AG04450 (cell line): ENCODE results near the gene C1orf21. TPM values are rescaled to one million over a fixed set of nuclear protein-coding genes. Genes with fewer than 3 reads are reported as not detected.

Experiments
- CTCF ChIA-PET: fragments of 300-600, 350-600 bp; formaldehyde crosslinking; extraction: SDS; loops from one replicate; lab custom pipeline; 2022; ENCODE audit warnings: antibody characterized with exemption, inconsistent platforms; lab: Charles Lee
- POLR2A ChIA-PET: fragments of 350-600 bp; formaldehyde crosslinking; extraction: SDS; loops from one replicate; lab custom pipeline; 2021; ENCODE audit warnings: antibody characterized with exemption, inconsistent platforms; lab: Yijun Ruan, JAX
- DNase-seq: peaks from one replicate; pipeline ENCODE4 v3.0.0-alpha.2; 2011; ENCODE audit warnings: low read depth, low spot score
- H3K27ac ChIP-seq: one replicate; pipeline ENCODE4 v1.5.1; 2012; ENCODE audit warnings: low read depth, low read length, control low read depth
- H3K27me3 ChIP-seq: one replicate; pipeline ENCODE4 v1.6.0; 2012; ENCODE audit warnings: low read length; ENCODE audit not compliant: control insufficient read depth, insufficient read depth
- H3K4me3 ChIP-seq: 2 replicates; pipeline ENCODE4 v1.5.1; 2011; ENCODE audit warnings: mild to moderate bottlenecking, low read depth, low read length, control low read depth
- H3K9me3 ChIP-seq: 2 replicates; pipeline ENCODE4 v1.5.1; 2012; ENCODE audit warnings: low read length; ENCODE audit not compliant: control insufficient read depth, insufficient read depth
- CTCF ChIP-seq: IDR thresholded peaks from 2 replicates; pipeline ENCODE4 v1.5.1; 2011; ENCODE audit warnings: low read depth, low read length, control low read depth, inconsistent platforms
- polyA plus RNA-seq: library from polyadenylated mRNA; depleted of rRNA; stranded (reverse); fragments of >200 nt; gene quantifications from 2 replicates; pipeline ENCODE4 v1.2.3, GENCODE V29; 2011

The C1orf21 gene
- polyA plus RNA-seq, 1 experiment: 29.5 TPM

GRCh38 chr1:184362876-184363275, 24.0 kb upstream of the C1orf21 start:
- Histone ChIP-seq H3K27me3 (peaks cover 8% of the 10 kb centered on the region), H3K27ac (no peak overlapping the region), H3K9me3 (no peaks in the 10 kb centered on the region; the same call in 1 of the 2 replicates), H3K4me3 (no peak overlapping the region)
- no peak for DNase-seq
- ChIA-PET CTCF (no interaction called here), POLR2A (interaction anchor here (0.6 to 1.2 kb wide), 3 partner anchors 24 to 153 kb away, joined by 3 to 4 read pairs (median 4); partner anchors contain the start of gene C1orf21)
- TF ChIP-seq CTCF: no peak

- Histone ChIP-seq H3K9me3 (no peaks in the 10 kb centered on the region; the same call in 1 of the 2 replicates), H3K27ac (no peak overlapping the region), H3K4me3 (no peak overlapping the region), H3K27me3 (peaks cover 8% of the 10 kb centered on the region)
- ChIA-PET CTCF (no interaction called here), POLR2A (no interaction called here)
- no peak for TF ChIP-seq CTCF
- DNase-seq: no peak
Observed at GRCh38 chr1:184365699-184366098, 21.1 kb upstream of the C1orf21 start.

- no peak for DNase-seq
- POLR2A ChIA-PET: no interaction called here
Observed at GRCh38 chr1:184366997-184367396, 19.8 kb upstream of the C1orf21 start.

GRCh38 chr1:184367427-184368038, 19.3 kb upstream of the C1orf21 start:
- TF ChIP-seq CTCF: no peak
- ChIA-PET POLR2A (no interaction called here), CTCF (interaction anchor here (0.5 kb wide), 1 partner anchor 31 kb away, joined by 3 read pairs; no protein-coding TSS in a partner anchor)
- Histone ChIP-seq H3K27ac (no peak overlapping the region), H3K4me3 (no peak overlapping the region), H3K27me3 (peaks cover 4% of the 10 kb centered on the region), H3K9me3 (no peaks in the 10 kb centered on the region; the same call in 1 of the 2 replicates)
- no peak for DNase-seq

More at GRCh38 chr1:184366997-184367396, 19.8 kb upstream of the C1orf21 start:
- Histone ChIP-seq H3K9me3 (no peaks in the 10 kb centered on the region; the same call in 1 of the 2 replicates), H3K4me3 (no peak overlapping the region), H3K27me3 (peaks cover 4% of the 10 kb centered on the region), H3K27ac (no peak overlapping the region)
- CTCF ChIA-PET: no interaction called here
- TF ChIP-seq CTCF: no peak

GRCh38 chr1:184368354-184368753, 18.5 kb upstream of the C1orf21 start:
- no peak for DNase-seq
- H3K9me3 ChIP-seq: no peaks in the 10 kb centered on the region; the same call in 1 of the 2 replicates
- CTCF ChIA-PET: no interaction called here
- no peak overlapping the region for H3K27ac ChIP-seq
- TF ChIP-seq CTCF: no peak
- no peak overlapping the region for H3K4me3 ChIP-seq
- peaks cover 4% of the 10 kb centered on the region for H3K27me3 ChIP-seq
- POLR2A ChIA-PET: no interaction called here
